ENCODE measurements around the gene CYP4F3.
"Not testable (repeated sequence)": the region's sequence is repeated elsewhere in the genome, so short reads cannot be mapped to it uniquely, and the experiment has no call there.

Gene CYP4F3

GRCh38 chr19:15640294-15640903, at the start of gene CYP4F3:
Gene CYP4F3 (plus strand): TSS chr19:15640897. CDS start chr19:15641416, 519 bp downstream.
- no peak within 1 kb of the TSS for H3K27ac Mint-ChIP-seq
- peaks cover 6% of the 10 kb centered on the region for H3K4me1 Mint-ChIP-seq
- H3K36me3 Mint-ChIP-seq, result no peaks in the 10 kb centered on the region
- no peak within 1 kb of the TSS for H3K4me3 Mint-ChIP-seq
- DNase-seq (ENCODE audit: low spot score in 2 of 2) (no peak), ATAC-seq (no peak)
- H3K9me3 Mint-ChIP-seq, result no peaks in the 10 kb centered on the region

- Mint-ChIP-seq H3K4me1 (no peaks in the 10 kb centered on the region), H3K27ac (no peak overlapping the region), H3K36me3 (no peaks in the 10 kb centered on the region), H3K4me3 (no peak overlapping the region), H3K9me3 (no peaks in the 10 kb centered on the region)
- DNase-seq (ENCODE audit: low spot score in 2 of 2), result no peak
- no peak for ATAC-seq
Observed at GRCh38 chr19:15591796-15592195, 48.9 kb upstream of the CYP4F3 start.

- not testable (repeated sequence) for DNase-seq (ENCODE audit: low spot score in 2 of 2); H3K4me1 Mint-ChIP-seq; H3K36me3 Mint-ChIP-seq; H3K27ac Mint-ChIP-seq; H3K4me3 Mint-ChIP-seq; H3K9me3 Mint-ChIP-seq; ATAC-seq
Observed at GRCh38 chr19:15592506-15592905, 48.2 kb upstream of the CYP4F3 start.

GRCh38 chr19:15593766-15594165, 46.9 kb upstream of the CYP4F3 start:
- not testable (repeated sequence) for H3K4me1 Mint-ChIP-seq; H3K4me3 Mint-ChIP-seq; ATAC-seq; H3K27ac Mint-ChIP-seq; H3K36me3 Mint-ChIP-seq; H3K9me3 Mint-ChIP-seq; DNase-seq (ENCODE audit: low spot score in 2 of 2)

GRCh38 chr19:15595069-15595468, 45.6 kb upstream of the CYP4F3 start:
- ATAC-seq (no peak), DNase-seq (ENCODE audit: low spot score in 2 of 2) (no peak)
- no peak overlapping the region for H3K4me3 Mint-ChIP-seq
- no peaks in the 10 kb centered on the region for H3K4me1 Mint-ChIP-seq
- no peaks in the 10 kb centered on the region for H3K36me3 Mint-ChIP-seq
- no peak overlapping the region for H3K27ac Mint-ChIP-seq
- H3K9me3 Mint-ChIP-seq, result no peaks in the 10 kb centered on the region

- H3K36me3 Mint-ChIP-seq; DNase-seq (ENCODE audit: low spot score in 2 of 2); H3K4me1 Mint-ChIP-seq; ATAC-seq; H3K4me3 Mint-ChIP-seq; H3K27ac Mint-ChIP-seq; H3K9me3 Mint-ChIP-seq: not testable (repeated sequence)
Observed at GRCh38 chr19:15607978-15608925, 32.4 kb upstream of the CYP4F3 start.

- Mint-ChIP-seq H3K36me3 (no peaks in the 10 kb centered on the region), H3K4me1 (no peaks in the 10 kb centered on the region), H3K27ac (no peak overlapping the region), H3K9me3 (no peaks in the 10 kb centered on the region), H3K4me3 (no peak overlapping the region)
- ATAC-seq (no peak), DNase-seq (ENCODE audit: low spot score in 2 of 2) (no peak)
Observed at GRCh38 chr19:15609261-15609660, 31.4 kb upstream of the CYP4F3 start.

- Mint-ChIP-seq H3K27ac (no peak overlapping the region), H3K9me3 (peaks cover 5% of the 10 kb centered on the region), H3K4me3 (no peak overlapping the region), H3K36me3 (no peaks in the 10 kb centered on the region), H3K4me1 (peaks cover 11% of the 10 kb centered on the region)
- ATAC-seq, result no peak
- no peak for DNase-seq (ENCODE audit: low spot score in 2 of 2)
Observed at GRCh38 chr19:15612342-15612741, 28.4 kb upstream of the CYP4F3 start.

- H3K9me3 Mint-ChIP-seq, result peaks cover 5% of the 10 kb centered on the region
- no peaks in the 10 kb centered on the region for H3K36me3 Mint-ChIP-seq
- no peak overlapping the region for H3K27ac Mint-ChIP-seq
- peak in 1 of 2 donors; percentile 17 for DNase-seq (ENCODE audit: low spot score in 2 of 2)
- peaks cover 11% of the 10 kb centered on the region for H3K4me1 Mint-ChIP-seq
- H3K4me3 Mint-ChIP-seq, result no peak overlapping the region
- no peak for ATAC-seq
Observed at GRCh38 chr19:15613338-15613737, 27.4 kb upstream of the CYP4F3 start.

GRCh38 chr19:15614507-15615379, 26.0 kb upstream of the CYP4F3 start, which contains the start of gene CYP4F8:
Gene CYP4F8 (plus strand): TSS chr19:15615218. CDS start chr19:15615617, 399 bp downstream.
- Mint-ChIP-seq H3K4me3 (no peak within 1 kb of the TSS), H3K27ac (peak within 1 kb of the TSS; percentile 60), H3K36me3 (no peaks in the 10 kb centered on the region), H3K4me1 (peaks cover 11% of the 10 kb centered on the region), H3K9me3 (peaks cover 5% of the 10 kb centered on the region)
- ATAC-seq, result no peak
- DNase-seq (ENCODE audit: low spot score in 2 of 2), result peak in 1 of 2 donors; percentile 23

- Mint-ChIP-seq H3K4me3 (no peak overlapping the region), H3K9me3 (peaks cover 5% of the 10 kb centered on the region), H3K27ac (no peak overlapping the region), H3K4me1 (peaks cover 11% of the 10 kb centered on the region), H3K36me3 (no peaks in the 10 kb centered on the region)
- ATAC-seq, result no peak
- no peak for DNase-seq (ENCODE audit: low spot score in 2 of 2)
Observed at GRCh38 chr19:15615526-15615925, 25.2 kb upstream of the CYP4F3 start.

GRCh38 chr19:15616183-15616582, 24.5 kb upstream of the CYP4F3 start:
- peak overlapping the region; percentile 60 for H3K27ac Mint-ChIP-seq
- H3K36me3 Mint-ChIP-seq, result no peaks in the 10 kb centered on the region
- H3K4me3 Mint-ChIP-seq, result no peak overlapping the region
- H3K9me3 Mint-ChIP-seq, result peaks cover 5% of the 10 kb centered on the region
- peak in 1 of 2 donors; percentile 13 for DNase-seq (ENCODE audit: low spot score in 2 of 2)
- peaks cover 11% of the 10 kb centered on the region for H3K4me1 Mint-ChIP-seq
- ATAC-seq, result peak; percentile 36

- Mint-ChIP-seq H3K9me3 (peaks cover 5% of the 10 kb centered on the region), H3K4me3 (no peak overlapping the region), H3K27ac (peak overlapping the region; percentile 60), H3K36me3 (no peaks in the 10 kb centered on the region), H3K4me1 (peaks cover 11% of the 10 kb centered on the region)
- ATAC-seq, result no peak
- peak in 1 of 2 donors; percentile 25 for DNase-seq (ENCODE audit: low spot score in 2 of 2)
Observed at GRCh38 chr19:15616627-15617270, 23.9 kb upstream of the CYP4F3 start.

GRCh38 chr19:15618321-15618720, 22.4 kb upstream of the CYP4F3 start:
- no peak overlapping the region for H3K27ac Mint-ChIP-seq
- DNase-seq (ENCODE audit: low spot score in 2 of 2) (peak in 1 of 2 donors; percentile 13), ATAC-seq (no peak)
- H3K36me3 Mint-ChIP-seq, result no peaks in the 10 kb centered on the region
- H3K4me3 Mint-ChIP-seq, result no peak overlapping the region
- H3K9me3 Mint-ChIP-seq, result peaks cover 5% of the 10 kb centered on the region
- H3K4me1 Mint-ChIP-seq, result peaks cover 11% of the 10 kb centered on the region
